ENCODE results near the gene LGR6.
A peak's percentile ranks its signal among the peaks of the same experiment; 100 is the strongest.

Gene LGR6

GRCh38 chr1:202214089-202214843 lies 20.7 kb downstream of the LGR6 start:
- peak overlapping the region in 1 of 2 donors; percentile 19 for H3K4me3 ChIP-seq (replicated peaks in 1 of 2; ENCODE audit: low read depth in 2 of 2, low read length in 2 of 2)
- DNase-seq (ENCODE audit: low read depth in 2 of 2): no peak
- no peak for TF ChIP-seq CTCF (IDR thresholded peaks at IDR 0.05; ENCODE audit: low read depth, low read length)

- no peak for DNase-seq (ENCODE audit: low read depth in 2 of 2)
- no peak for TF ChIP-seq CTCF (IDR thresholded peaks at IDR 0.05; ENCODE audit: low read depth, low read length)
- no peak overlapping the region for H3K4me3 ChIP-seq (replicated peaks in 1 of 2; ENCODE audit: low read depth in 2 of 2, low read length in 2 of 2)
Measured at GRCh38 chr1:202215472-202216130, 22.0 kb downstream of the LGR6 start.

- DNase-seq (ENCODE audit: low read depth in 2 of 2): no peak
- TF ChIP-seq CTCF (IDR thresholded peaks at IDR 0.05; ENCODE audit: low read depth, low read length): no peak
- H3K4me3 ChIP-seq (replicated peaks in 1 of 2; ENCODE audit: low read depth in 2 of 2, low read length in 2 of 2): no peak overlapping the region
Measured at GRCh38 chr1:202216691-202217090, 23.1 kb downstream of the LGR6 start.

GRCh38 chr1:202217516-202217915 lies 23.9 kb downstream of the LGR6 start:
- peak in 1 of 2 donors; percentile 13 for DNase-seq (ENCODE audit: low read depth in 2 of 2)
- no peak for TF ChIP-seq CTCF (IDR thresholded peaks at IDR 0.05; ENCODE audit: low read depth, low read length)
- H3K4me3 ChIP-seq (replicated peaks in 1 of 2; ENCODE audit: low read depth in 2 of 2, low read length in 2 of 2): no peak overlapping the region

GRCh38 chr1:202217951-202218350 lies 24.4 kb downstream of the LGR6 start:
- TF ChIP-seq CTCF (IDR thresholded peaks at IDR 0.05; ENCODE audit: low read depth, low read length): no peak

GRCh38 chr1:202220733-202221132 lies 27.1 kb downstream of the LGR6 start:
- H3K4me3 ChIP-seq (replicated peaks in 1 of 2; ENCODE audit: low read depth in 2 of 2, low read length in 2 of 2): no peak overlapping the region
- no peak for TF ChIP-seq CTCF (IDR thresholded peaks at IDR 0.05; ENCODE audit: low read depth, low read length)
- DNase-seq (ENCODE audit: low read depth in 2 of 2): no peak

More at GRCh38 chr1:202217951-202218350, 24.4 kb downstream of the LGR6 start:
- H3K4me3 ChIP-seq (replicated peaks in 1 of 2; ENCODE audit: low read depth in 2 of 2, low read length in 2 of 2): no peak overlapping the region
- DNase-seq (ENCODE audit: low read depth in 2 of 2): no peak
